ENCODE results near the gene GRIN1.
A peak's percentile ranks its signal among the peaks of the same experiment; 100 is the strongest.

Gene GRIN1

GRCh38 chr9:137194909-137195308 lies 56.0 kb downstream of the GRIN1 start:
- no peak for DNase-seq (ENCODE audit: low read depth)

GRCh38 chr9:137195525-137196220 lies 56.7 kb downstream of the GRIN1 start:
- DNase-seq (ENCODE audit: low read depth) = no peak

- DNase-seq (ENCODE audit: low read depth) = no peak
Observed at GRCh38 chr9:137198051-137198901, 59.3 kb downstream of the GRIN1 start.

- DNase-seq (ENCODE audit: low read depth) = no peak
Observed at GRCh38 chr9:137198902-137199283, 59.9 kb downstream of the GRIN1 start.

GRCh38 chr9:137199411-137200121 lies 60.6 kb downstream of the GRIN1 start:
- no peak for DNase-seq (ENCODE audit: low read depth)

GRCh38 chr9:137200311-137201204 lies 61.6 kb downstream of the GRIN1 start, which contains the start of gene TPRN:
Gene TPRN, minus strand, starts transcription at chr9:137200741. Its CDS starts 30 bp downstream, at chr9:137200711.
- peak; percentile 90 for DNase-seq (ENCODE audit: low read depth)

GRCh38 chr9:137201205-137201868 lies 62.4 kb downstream of the GRIN1 start:
- DNase-seq (ENCODE audit: low read depth) = no peak

- no peak for DNase-seq (ENCODE audit: low read depth)
Observed at GRCh38 chr9:137202966-137203365, 64.0 kb downstream of the GRIN1 start.

- no peak for DNase-seq (ENCODE audit: low read depth)
Observed at GRCh38 chr9:137204731-137205125, 65.8 kb downstream of the GRIN1 start.

GRCh38 chr9:137205126-137206069 lies 66.4 kb downstream of the GRIN1 start, which contains the start of the genes NDOR1 and TMEM203:
Gene NDOR1, plus strand, starts transcription at chr9:137205700. Its CDS starts 78 bp downstream, at chr9:137205778.
Gene TMEM203, minus strand, starts transcription at chr9:137205648. Its CDS starts 234 bp downstream, at chr9:137205414.
- no peak for DNase-seq (ENCODE audit: low read depth)

GRCh38 chr9:137206602-137207001 lies 67.6 kb downstream of the GRIN1 start:
- DNase-seq (ENCODE audit: low read depth) = no peak

- DNase-seq (ENCODE audit: low read depth) = no peak
Observed at GRCh38 chr9:137211532-137211931, 72.6 kb downstream of the GRIN1 start.

- no peak for DNase-seq (ENCODE audit: low read depth)
Observed at GRCh38 chr9:137212520-137212919, 73.6 kb downstream of the GRIN1 start.

GRCh38 chr9:137213160-137214060 lies 74.5 kb downstream of the GRIN1 start:
- no peak for DNase-seq (ENCODE audit: low read depth)

- DNase-seq (ENCODE audit: low read depth) = no peak
Observed at GRCh38 chr9:137214620-137215019, 75.7 kb downstream of the GRIN1 start.

GRCh38 chr9:137215196-137215986 lies 76.4 kb downstream of the GRIN1 start:
- no peak for DNase-seq (ENCODE audit: low read depth)

- no peak for DNase-seq (ENCODE audit: low read depth)
Observed at GRCh38 chr9:137216188-137216965, 77.4 kb downstream of the GRIN1 start.
